ENCODE data around the gene LONP2.

LONP2 gene

GRCh38 chr16:48244080-48244862 lies at the start of gene LONP2:
Gene LONP2, plus strand, starts transcription at chr16:48244300. Its CDS starts 89 bp downstream, at chr16:48244389.
- peak; percentile 91 for DNase-seq

GRCh38 chr16:48194828-48195556 lies 49.1 kb upstream of the LONP2 start:
- DNase-seq = no peak

- DNase-seq = no peak
Observed at GRCh38 chr16:48197294-48197693, 46.8 kb upstream of the LONP2 start.

GRCh38 chr16:48201515-48202201 lies 42.4 kb upstream of the LONP2 start:
- no peak for DNase-seq

GRCh38 chr16:48203974-48204824 lies 39.9 kb upstream of the LONP2 start:
- no peak for DNase-seq

GRCh38 chr16:48204825-48205151 lies 39.3 kb upstream of the LONP2 start:
- no peak for DNase-seq

GRCh38 chr16:48206594-48207242 lies 37.4 kb upstream of the LONP2 start:
- DNase-seq = no peak

GRCh38 chr16:48210747-48211146 lies 33.4 kb upstream of the LONP2 start:
- no peak for DNase-seq

- no peak for DNase-seq
Observed at GRCh38 chr16:48212033-48212432, 32.1 kb upstream of the LONP2 start.

- DNase-seq = no peak
Observed at GRCh38 chr16:48215738-48216137, 28.4 kb upstream of the LONP2 start.

GRCh38 chr16:48217708-48218107 lies 26.4 kb upstream of the LONP2 start:
- DNase-seq = no peak

- no peak for DNase-seq
Observed at GRCh38 chr16:48218473-48218872, 25.6 kb upstream of the LONP2 start.

- no peak for DNase-seq
Observed at GRCh38 chr16:48220891-48221290, 23.2 kb upstream of the LONP2 start.

GRCh38 chr16:48223490-48223889 lies 20.6 kb upstream of the LONP2 start:
- no peak for DNase-seq

- no peak for DNase-seq
Observed at GRCh38 chr16:48225456-48225855, 18.6 kb upstream of the LONP2 start.

GRCh38 chr16:48231727-48232492 lies 12.2 kb upstream of the LONP2 start:
- DNase-seq = peak; percentile 11

GRCh38 chr16:48232493-48233040 lies 11.5 kb upstream of the LONP2 start:
- DNase-seq = no peak

GRCh38 chr16:48234630-48235029 lies 9.5 kb upstream of the LONP2 start:
- DNase-seq = no peak

- no peak for DNase-seq
Observed at GRCh38 chr16:48235058-48235555, 9.0 kb upstream of the LONP2 start.

- DNase-seq = no peak
Observed at GRCh38 chr16:48235556-48236136, 8.5 kb upstream of the LONP2 start.

GRCh38 chr16:48236286-48236685 lies 7.8 kb upstream of the LONP2 start:
- DNase-seq = no peak

All from stimulated activated CD4-positive, alpha-beta T cell treated with anti-CD3 and anti-CD28 coated beads, Interleukin-12 subunit alpha, Interleukin-12 subunit beta, amount 100 ng/mL, for 4 hours (primary cell).